HG02588 (cell line): ENCODE results near the gene METTL1.
A peak's percentile ranks its signal among the peaks of the same experiment; 100 is the strongest.
"Not testable (repeated sequence)": the region's sequence is repeated elsewhere in the genome, so short reads cannot be mapped to it uniquely, and the experiment has no call there.

Experiments used
- ATAC-seq: cut with Tn5 transposase; IDR thresholded peaks from one replicate; pipeline ENCODE4 v1.9.1; 2021; ENCODE audit warnings: mild to moderate bottlenecking, moderate library complexity; ENCODE audit not compliant: unreplicated experiment

The METTL1 gene

GRCh38 chr12:57797933-57798332, 26.0 kb upstream of the METTL1 start:
- no peak for ATAC-seq

DNA sequence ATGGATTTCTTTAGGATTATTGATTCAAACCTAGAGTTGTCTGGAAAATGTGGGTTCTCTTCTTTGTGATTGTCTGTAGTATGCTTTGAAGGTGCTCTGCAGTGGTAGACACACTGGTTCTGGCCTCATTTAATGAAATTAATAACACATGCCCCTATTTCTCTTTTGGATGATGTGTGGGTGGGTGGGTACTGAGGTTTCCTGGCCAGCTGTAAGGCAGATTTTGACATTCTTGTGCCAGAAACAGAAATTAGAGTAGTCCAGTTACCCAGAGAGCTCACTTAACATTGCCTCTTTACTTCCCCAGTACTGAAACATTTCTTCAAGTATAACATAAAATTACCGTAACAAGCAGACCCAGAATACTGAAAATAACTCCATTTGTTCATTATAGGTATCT, 25.1 kb upstream of the METTL1 start:
- no peak for ATAC-seq

- ATAC-seq = no peak
These were observed 23.4 kb upstream of the METTL1 start for GRCh38 chr12:57795354-57795753.

DNA sequence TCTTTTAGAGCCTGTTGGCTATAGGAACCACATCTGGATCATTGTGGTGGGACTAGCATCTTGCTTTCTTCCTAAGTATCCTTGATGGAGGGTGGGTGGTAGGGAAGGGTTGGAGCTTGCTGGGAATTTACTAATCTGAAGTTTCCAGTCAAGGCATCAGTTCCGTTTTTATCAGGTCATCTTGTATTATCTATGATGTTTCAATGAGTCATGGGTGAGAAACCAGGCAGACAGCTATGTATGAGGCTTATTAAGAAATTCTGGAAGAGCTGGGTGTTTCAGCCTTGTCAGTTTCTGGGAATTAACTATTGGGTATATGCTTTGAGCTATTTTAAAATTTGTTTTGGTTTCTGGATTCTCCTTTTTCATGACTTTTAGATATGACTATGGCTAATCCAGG, 22.0 kb upstream of the METTL1 start:
- ATAC-seq = no peak

DNA sequence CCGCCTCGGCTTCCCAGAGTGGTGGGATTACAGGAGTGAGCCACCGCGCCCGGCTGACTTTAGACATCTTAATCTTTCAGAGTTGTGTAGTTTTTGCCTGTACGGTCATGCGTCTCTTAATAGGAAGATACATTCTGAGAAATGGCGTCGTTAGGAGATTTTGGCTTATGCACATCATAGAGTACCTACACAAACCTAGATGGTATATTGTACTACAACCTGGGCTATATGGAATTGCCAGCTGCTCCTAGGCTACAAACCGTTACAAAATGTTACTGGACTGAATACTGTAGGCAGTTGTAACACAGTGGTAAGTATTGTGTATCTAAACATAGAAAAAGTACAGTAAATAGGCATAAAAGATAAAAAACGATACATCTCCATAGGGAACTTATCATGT, 12.0 kb upstream of the METTL1 start:
- ATAC-seq = no peak

DNA sequence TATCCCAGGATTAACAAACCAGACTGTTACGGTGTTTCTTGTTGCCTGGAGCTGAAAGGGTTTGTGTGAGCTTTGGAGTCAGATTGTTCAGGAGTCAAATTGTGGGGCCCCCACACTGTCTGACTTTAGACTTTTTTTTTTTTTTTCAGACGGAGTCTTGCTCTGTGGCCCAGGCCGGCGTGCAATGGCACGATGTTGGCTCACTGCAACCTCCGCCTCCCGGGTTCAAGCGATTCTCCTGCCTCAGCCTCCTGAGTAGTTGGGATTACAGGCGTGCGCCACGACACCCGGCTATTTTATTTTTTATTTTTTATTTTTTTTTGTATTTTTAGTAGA, 11.5 kb upstream of the METTL1 start:
- ATAC-seq = no peak

DNA sequence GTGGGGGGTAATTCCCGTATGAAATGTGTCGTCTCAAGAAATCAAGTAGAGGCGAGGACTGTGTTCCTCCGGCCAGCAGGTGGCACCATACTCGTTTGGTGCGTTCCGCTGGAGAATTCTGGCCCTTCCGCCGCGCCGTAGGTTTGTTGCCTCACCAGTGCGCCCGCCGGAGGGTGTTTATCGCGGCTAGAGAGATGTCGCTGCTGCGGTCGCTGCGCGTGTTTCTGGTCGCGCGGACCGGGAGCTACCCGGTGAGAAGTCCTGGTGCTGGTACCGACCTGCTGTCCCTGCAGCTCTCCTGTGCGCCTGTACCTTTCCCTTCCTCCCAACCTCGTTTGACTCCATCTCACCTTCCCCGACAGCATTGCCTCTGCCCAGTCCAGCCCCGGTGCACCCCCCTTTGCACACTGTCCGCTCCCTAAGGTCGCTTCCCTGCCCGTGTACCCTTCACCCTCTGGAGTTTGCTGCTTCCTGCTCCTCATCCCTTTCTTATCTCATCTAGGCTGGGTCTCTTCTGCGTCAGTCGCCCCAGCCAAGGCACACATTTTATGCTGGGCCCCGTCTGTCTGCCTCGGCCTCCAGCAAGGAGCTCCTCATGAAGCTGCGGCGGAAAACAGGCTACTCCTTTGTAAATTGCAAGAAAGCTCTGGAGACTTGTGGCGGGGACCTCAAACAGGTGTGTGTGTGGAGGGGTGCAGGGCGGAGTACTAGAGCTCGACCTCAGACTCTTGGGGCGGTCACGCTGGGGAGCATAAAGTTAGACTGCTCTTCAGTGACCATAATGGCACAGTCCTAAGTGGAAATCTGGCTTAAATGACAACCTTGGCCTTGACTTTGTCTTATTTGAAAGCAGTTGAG, 10.9 kb upstream of the METTL1 start, which contains the start of gene TSFM:
TSS of gene TSFM (plus strand) at position 180 of the 858 bp plus-strand sequence. CDS start at position 195, 15 bp downstream.
- peak; percentile 87 for ATAC-seq

DNA sequence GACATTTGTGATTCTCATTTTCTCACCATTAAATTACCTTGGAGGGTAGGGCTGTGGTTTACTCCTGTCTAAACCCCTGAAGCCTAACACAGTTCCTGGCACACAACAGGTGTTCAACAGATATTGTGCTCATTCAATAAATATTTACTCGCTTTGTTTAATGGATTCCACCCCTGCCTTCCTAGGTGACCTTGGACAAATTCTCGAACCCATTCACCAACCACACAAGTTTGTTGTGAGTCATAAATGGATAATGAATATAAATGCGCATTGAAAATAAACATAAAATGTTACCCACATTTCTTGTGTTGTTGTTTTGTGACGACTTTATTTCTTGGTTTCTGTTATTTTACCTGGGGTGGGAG, 10.3 kb upstream of the METTL1 start:
- no peak for ATAC-seq

DNA sequence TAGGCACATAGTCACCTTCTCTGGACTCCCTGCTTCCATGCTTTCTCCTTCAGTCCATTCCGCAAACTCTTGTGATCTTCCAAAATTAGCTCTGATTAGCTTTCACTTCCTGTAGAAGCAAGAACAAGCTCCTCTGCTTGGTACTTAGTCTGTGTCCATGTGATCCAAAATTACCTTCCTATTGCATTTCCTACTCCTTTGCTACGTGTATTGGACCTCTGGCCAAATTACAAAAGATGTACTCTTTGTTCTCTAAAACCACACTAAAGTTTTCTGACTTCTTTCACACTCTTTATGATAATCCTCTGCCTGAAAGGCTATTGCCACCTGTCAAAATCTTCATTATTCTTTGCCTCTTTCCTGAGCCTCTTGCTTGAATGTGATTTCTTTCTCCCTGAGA, 9.9 kb upstream of the METTL1 start:
- no peak for ATAC-seq

DNA sequence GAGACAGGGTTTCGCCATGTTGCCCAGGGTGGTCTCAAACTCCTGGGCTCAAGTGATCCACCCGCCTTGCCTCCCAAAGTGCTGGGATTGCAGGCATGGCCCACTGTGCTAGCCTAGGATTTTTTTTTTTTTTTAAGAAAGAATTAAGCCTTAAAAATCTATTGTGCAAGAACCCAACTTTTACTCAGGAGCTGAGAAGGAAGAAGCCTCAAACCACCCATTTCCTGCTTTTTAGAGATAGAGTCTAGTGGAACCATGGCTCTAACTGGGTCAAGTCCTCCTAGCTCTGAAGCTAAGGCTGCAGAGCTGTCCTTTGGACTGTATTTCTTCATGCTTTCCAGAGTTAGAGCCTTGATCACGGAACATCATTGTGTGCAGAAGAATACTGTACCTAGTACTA, 9.3 kb upstream of the METTL1 start:
- no peak for ATAC-seq

DNA sequence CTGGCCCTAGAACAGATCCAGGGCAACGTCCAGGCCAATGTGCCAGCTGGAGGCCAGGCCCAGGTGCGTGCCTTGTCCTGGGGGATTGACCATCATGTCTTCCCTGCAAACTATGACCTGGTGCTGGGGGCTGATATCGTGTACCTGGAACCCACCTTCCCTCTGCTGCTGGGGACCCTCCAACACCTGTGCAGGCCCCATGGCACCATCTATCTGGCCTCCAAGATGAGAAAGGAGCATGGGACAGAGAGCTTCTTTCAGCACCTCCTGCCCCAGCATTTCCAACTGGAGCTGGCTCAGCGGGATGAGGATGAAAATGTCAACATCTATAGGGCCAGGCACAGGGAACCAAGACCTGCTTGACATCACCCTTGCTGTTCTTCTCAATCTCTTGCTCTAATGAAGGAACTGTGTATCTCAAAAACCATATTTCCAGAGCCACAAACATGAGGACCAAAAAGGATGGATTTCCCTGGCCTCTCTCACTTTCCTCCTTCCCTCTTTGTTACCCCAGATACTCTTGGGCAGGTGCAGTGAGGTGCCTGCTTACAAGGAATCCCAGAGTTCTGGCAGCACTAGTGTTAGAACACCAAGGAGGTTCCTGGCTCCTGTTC, 8.5 kb upstream of the METTL1 start:
- ATAC-seq = no peak

- ATAC-seq = no peak
These were observed 7.8 kb upstream of the METTL1 start for GRCh38 chr12:57779736-57780135.

DNA sequence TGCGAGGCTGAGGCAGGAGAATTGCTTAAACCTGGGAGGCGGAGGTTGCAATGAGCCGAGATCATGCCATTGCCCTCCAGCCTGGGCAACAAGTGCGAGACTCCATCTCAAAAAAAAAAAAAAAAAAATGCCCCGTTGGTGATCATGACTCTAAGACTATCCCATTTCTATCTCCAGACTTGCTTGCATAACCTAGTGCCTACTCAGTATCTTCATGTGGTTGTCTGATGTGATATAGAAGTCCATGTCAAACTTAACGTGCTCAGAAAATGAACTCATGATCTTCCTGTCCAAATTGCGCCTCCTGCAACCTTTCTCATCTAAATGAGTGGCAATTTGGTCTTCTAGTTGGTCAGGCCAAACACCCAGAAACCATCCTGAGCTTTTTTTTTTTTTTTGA, 6.0 kb upstream of the METTL1 start:
- no peak for ATAC-seq

DNA sequence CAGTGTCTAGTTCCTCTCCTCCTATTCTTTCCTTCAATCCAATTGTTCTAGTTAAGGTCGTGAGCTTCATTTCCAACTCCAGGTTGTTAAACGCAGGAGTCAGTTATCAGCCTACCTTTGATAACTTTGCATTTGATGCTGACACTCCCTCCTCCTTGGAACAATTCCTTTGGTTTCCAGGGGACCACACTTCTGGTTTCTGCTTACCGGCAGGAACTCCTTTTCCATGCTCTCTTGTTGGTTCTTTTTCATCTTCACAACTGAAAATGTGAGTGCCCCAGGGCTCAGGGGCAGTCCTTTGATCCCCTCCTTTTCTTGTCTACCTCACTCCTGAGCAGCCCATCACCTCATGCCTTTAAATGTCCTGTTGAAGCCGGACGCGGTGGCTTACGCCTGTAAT, 5.5 kb upstream of the METTL1 start:
- no peak for ATAC-seq

GRCh38 chr12:57776247-57776587, 4.3 kb upstream of the METTL1 start:
- ATAC-seq = no peak

DNA sequence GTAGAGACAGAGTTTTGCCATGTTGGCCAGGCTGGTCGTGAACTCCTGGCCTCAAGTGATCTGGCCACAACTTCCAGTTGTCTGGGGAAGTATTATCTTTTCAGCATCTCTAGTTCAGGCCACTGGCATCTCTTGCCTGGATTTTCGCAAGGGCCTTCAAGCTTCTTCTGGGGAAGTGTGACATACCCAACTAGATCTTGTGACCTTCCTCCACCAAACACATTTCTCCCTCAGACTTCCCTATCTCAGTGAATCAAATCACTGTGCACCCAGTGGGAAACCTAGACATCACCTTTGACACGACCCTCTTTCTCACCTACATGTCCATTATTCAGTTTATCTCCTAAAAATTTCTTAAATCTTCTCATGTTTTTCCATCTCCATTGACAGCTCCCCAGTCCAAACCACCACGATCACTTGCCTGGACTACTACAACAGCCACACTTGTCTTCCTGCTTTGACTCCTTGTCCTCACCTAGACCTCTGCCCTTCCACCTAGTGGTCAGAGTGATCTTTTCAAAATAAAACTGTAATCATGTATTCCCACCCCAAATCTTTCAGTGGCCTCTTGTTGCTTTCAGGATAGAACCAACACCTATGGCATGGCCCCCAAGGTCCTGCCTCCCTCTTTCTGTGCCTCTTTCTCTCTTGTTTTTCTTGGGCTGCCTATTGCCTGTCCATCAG, 3.8 kb upstream of the METTL1 start:
- no peak for ATAC-seq

- ATAC-seq = no peak
These were observed 3.1 kb upstream of the METTL1 start for GRCh38 chr12:57775044-57775443.

DNA sequence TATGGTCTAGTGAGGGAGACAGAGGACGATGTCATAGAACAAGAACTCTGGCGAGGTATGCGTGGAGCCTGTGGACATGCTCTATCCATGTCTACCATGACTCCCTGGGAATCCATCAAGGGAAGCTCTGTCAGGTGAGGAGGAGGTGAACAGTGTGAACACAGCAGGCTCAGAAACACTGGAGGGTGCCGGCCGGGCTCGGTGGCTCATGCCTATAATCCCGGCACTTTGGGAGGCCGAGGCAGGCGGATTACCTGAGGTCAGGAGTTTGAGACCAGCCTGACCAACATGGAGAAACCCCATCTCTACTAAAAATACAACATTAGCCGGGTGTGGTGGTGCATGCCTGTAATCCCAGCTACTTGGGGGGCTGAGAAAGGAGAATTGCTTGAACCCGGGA, 2.7 kb upstream of the METTL1 start:
- ATAC-seq = not testable (repeated sequence)

DNA sequence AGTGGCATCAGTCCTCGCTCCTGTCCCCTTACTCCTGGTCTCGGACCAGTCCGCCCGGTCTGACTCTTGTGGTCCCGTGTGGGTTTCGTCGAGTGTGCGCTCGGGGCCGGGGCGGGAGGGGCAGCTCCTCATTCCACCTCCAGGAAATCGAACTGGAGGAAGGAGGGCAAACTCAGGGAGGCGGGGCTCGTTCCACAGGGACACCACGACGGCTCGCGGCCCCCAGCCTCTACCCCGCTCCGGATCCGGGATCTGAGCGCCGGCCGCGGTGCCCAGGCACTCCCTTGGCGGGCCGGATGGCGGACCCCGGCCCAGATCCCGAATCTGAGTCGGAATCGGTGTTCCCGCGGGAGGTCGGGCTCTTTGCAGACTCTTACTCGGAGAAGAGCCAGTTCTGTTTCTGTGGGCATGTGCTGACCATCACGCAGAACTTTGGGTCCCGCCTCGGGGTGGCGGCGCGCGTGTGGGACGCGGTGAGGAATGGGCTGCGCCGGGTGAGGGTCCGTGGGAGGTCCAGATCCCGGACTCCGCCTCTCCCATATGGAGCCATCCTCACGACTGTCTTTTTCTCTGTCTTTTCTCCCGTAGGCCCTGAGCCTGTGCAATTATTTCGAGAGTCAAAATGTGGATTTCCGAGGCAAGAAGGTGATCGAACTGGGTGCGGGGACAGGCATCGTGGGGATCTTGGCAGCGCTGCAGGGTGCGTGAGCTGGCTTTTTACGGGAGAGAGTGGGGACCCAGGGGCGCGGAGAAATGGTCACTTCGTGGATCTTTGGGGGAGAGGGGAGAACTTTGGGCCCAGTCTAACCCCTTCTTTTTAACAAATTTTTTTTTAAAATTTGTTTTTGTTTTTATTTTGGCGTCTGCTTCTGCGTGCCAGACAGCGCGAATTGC, 771 bp upstream of the METTL1 start, which contains the start of gene EEF1AKMT3:
TSS of gene EEF1AKMT3 (plus strand) at position 186 of the 894 bp plus-strand sequence. CDS start at position 297, 111 bp downstream.
- peak; percentile 25 for ATAC-seq

GRCh38 chr12:57771236-57771872, 551 bp downstream of the METTL1 start:
- ATAC-seq = peak; percentile 65

GRCh38 chr12:57770734-57771133, 1.2 kb downstream of the METTL1 start:
- no peak for ATAC-seq
